ENCODE results near the gene NR3C2. TPM values are rescaled to one million over a fixed set of nuclear protein-coding genes. Genes with fewer than 3 reads are reported as not detected.

The NR3C2 gene
- total RNA-seq, 1 experiment from 2014 or later, result 0.16 TPM

DNA sequence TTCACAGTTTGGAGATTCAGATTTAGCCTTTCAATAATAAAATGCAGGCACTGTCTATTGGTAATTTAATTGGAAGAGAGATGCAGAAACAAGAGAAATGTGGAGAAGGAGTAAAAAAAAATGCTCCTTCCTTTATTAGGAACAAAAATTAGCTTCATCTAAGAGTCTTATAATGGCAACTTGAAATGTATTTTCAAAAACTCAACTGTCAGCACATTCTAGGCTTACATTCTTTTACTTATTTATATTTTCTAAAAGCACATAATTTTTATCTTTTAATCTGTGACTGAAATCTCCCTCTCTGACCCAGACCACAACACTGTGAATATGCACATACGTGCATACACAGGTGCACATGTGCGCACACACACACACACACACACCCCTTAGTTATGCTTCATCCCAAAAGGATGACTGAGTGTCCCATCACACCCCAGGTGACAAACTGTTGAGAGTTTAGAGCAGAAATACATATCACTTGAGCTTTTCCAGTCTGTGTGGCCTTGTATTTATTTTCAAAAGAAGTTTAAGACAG is 29.7 kb downstream of the NR3C2 start:
- Histone ChIP-seq H3K9me3 (no peaks in the 10 kb centered on the region), H3K36me3 (ENCODE audit: control insufficient read depth, insufficient read depth, low read length) (no peaks in the 10 kb centered on the region), H3K4me3 (ENCODE audit: low read depth, low read length) (no peak overlapping the region), H3K4me1 (no peaks in the 10 kb centered on the region), H3K27me3 (replicated peaks; ENCODE audit: control insufficient read depth, insufficient read depth, low read length) (no peaks in the 10 kb centered on the region)
- POLR2A ChIA-PET, result no interaction called here
- CTCF ChIA-PET, result no interaction called here
- Mint-ChIP-seq H3K4me3 (ENCODE audit: unreplicated experiment) (no peak overlapping the region), H3K27me3 (ENCODE audit: insufficient read depth, unreplicated experiment) (peaks cover 5% of the 10 kb centered on the region), H3K9me3 (ENCODE audit: unreplicated experiment) (no peaks in the 10 kb centered on the region), H3K36me3 (ENCODE audit: insufficient read depth, unreplicated experiment) (no peaks in the 10 kb centered on the region), H3K27ac (ENCODE audit: unreplicated experiment) (no peak overlapping the region), H3K4me1 (ENCODE audit: low read depth, unreplicated experiment) (no peaks in the 10 kb centered on the region)
- intact Hi-C loops (cut with micrococcal nuclease; ENCODE audit: unreplicated experiment), result loop anchor here (10.0 kb wide), 1 partner anchor 488 kb away; no protein-coding TSS in a partner anchor
- no peak for DNase-seq
- no TSS peak for BruUV-seq (replicated peaks)
- no peak for TF ChIP-seq CTCF (IDR thresholded peaks at IDR 0.05; ENCODE audit: insufficient read depth in 1 of 2, low read depth in 1 of 2, low read length in 1 of 2, severe bottlenecking in 1 of 2, unreplicated experiment in 1 of 2)

GRCh38 chr4:148405161-148405893 is 36.9 kb downstream of the NR3C2 start:
- H3K4me3 Mint-ChIP-seq (ENCODE audit: unreplicated experiment), result no peak overlapping the region
- H3K4me1 Mint-ChIP-seq (ENCODE audit: low read depth, unreplicated experiment), result no peaks in the 10 kb centered on the region
- BruUV-seq (replicated peaks), result no TSS peak
- Histone ChIP-seq H3K4me1 (no peaks in the 10 kb centered on the region), H3K9me3 (no peaks in the 10 kb centered on the region), H3K4me3 (ENCODE audit: low read depth, low read length) (no peak overlapping the region), H3K27me3 (replicated peaks; ENCODE audit: control insufficient read depth, insufficient read depth, low read length) (no peaks in the 10 kb centered on the region), H3K36me3 (ENCODE audit: control insufficient read depth, insufficient read depth, low read length) (no peaks in the 10 kb centered on the region)
- intact Hi-C loops (cut with micrococcal nuclease; ENCODE audit: unreplicated experiment), result no loop called here
- H3K27me3 Mint-ChIP-seq (ENCODE audit: insufficient read depth, unreplicated experiment), result no peaks in the 10 kb centered on the region
- H3K27ac Mint-ChIP-seq (ENCODE audit: unreplicated experiment), result no peak overlapping the region
- ChIA-PET CTCF (no interaction called here), POLR2A (no interaction called here)
- no peaks in the 10 kb centered on the region for H3K9me3 Mint-ChIP-seq (ENCODE audit: unreplicated experiment)
- no peak for DNase-seq
- no peak for TF ChIP-seq CTCF (IDR thresholded peaks at IDR 0.05; ENCODE audit: insufficient read depth in 1 of 2, low read depth in 1 of 2, low read length in 1 of 2, severe bottlenecking in 1 of 2, unreplicated experiment in 1 of 2)
- H3K36me3 Mint-ChIP-seq (ENCODE audit: insufficient read depth, unreplicated experiment), result no peaks in the 10 kb centered on the region

DNA sequence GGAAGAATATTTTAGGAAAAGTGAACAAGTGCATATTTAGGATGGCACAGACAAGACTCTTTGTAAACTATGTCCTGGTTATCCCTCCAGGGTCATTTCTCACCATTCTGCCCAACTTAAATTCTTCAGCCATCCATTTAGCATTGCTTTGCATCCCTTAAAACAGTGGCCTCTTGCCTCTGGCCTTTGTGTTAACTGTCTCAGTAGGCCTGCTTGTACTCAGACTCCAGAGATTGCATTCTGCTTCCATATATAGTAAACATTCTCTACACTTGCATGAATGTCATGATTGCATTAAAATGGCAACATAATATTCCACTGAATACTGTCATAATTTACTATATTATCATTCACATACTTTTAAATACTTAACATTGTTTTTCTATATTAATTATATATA is 43.2 kb downstream of the NR3C2 start:
- intact Hi-C loops (cut with micrococcal nuclease; ENCODE audit: unreplicated experiment), result no loop called here
- H3K27ac Mint-ChIP-seq (ENCODE audit: unreplicated experiment), result no peak overlapping the region
- POLR2A ChIA-PET, result no interaction called here

More for the DNA sequence above, 43.2 kb downstream of the NR3C2 start:
- H3K4me3 ChIP-seq (ENCODE audit: low read depth, low read length), result no peak overlapping the region
- CTCF ChIA-PET, result no interaction called here
- Mint-ChIP-seq H3K27me3 (ENCODE audit: insufficient read depth, unreplicated experiment) (peaks cover 6% of the 10 kb centered on the region), H3K36me3 (ENCODE audit: insufficient read depth, unreplicated experiment) (no peaks in the 10 kb centered on the region), H3K4me3 (ENCODE audit: unreplicated experiment) (no peak overlapping the region), H3K4me1 (ENCODE audit: low read depth, unreplicated experiment) (no peaks in the 10 kb centered on the region), H3K9me3 (ENCODE audit: unreplicated experiment) (no peaks in the 10 kb centered on the region)
- no TSS peak for BruUV-seq (replicated peaks)
- no peaks in the 10 kb centered on the region for H3K4me1 ChIP-seq
- no peaks in the 10 kb centered on the region for H3K36me3 ChIP-seq (ENCODE audit: control insufficient read depth, insufficient read depth, low read length)
- H3K9me3 ChIP-seq, result no peaks in the 10 kb centered on the region
- no peak for DNase-seq
- H3K27me3 ChIP-seq (replicated peaks; ENCODE audit: control insufficient read depth, insufficient read depth, low read length), result no peaks in the 10 kb centered on the region
- no peak for TF ChIP-seq CTCF (IDR thresholded peaks at IDR 0.05; ENCODE audit: insufficient read depth in 1 of 2, low read depth in 1 of 2, low read length in 1 of 2, severe bottlenecking in 1 of 2, unreplicated experiment in 1 of 2)
